GM21367 (cell line): ENCODE data around the gene INSC.

Experiments
- ATAC-seq: cut with Tn5 transposase; IDR thresholded peaks from one replicate; pipeline ENCODE4 v1.9.1; 2021; ENCODE audit not compliant: unreplicated experiment

The INSC gene

GRCh38 chr11:15276621-15277020, 161.9 kb downstream of the INSC start:
- ATAC-seq: no peak

- no peak for ATAC-seq
Observed at GRCh38 chr11:15278128-15278527, 163.4 kb downstream of the INSC start.

DNA sequence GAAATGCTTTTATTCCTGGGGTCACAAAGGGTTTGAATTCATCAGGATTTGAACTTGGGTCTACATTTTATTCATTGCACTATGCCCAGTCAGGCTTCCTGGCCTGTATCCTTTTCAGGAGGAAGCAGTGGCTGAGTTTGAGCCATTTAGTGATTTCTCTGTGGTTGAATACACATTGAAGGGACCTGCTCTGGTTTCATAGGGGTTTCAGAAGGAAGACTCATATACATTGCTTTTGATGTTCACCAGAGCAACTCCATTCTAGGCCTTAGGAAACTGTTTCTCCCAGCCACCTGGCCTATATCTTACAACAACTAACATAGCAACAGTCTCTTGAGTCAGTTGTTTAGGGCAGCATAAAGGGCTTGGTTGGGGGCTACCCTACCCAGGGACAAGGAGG, 165.7 kb downstream of the INSC start:
- ATAC-seq: no peak

DNA sequence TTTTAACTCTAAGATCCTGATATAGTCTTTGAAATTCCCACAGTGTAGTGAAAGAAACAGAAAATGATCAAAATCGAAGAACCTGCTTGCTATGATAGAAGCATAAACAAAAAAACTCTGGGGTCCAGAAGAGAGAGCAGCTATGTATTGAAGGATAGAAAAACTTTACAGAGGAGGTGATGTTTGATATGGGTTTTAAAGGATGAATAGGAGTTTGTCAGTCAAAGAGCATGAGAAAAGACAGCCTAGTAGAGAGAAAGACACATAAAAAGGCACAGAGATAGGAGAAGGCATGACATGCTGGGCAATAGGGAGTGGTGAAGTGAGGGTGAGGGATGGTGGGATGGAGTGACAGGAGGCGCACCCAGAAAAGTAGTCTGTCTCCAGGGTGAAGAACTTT, 168.0 kb downstream of the INSC start:
- ATAC-seq: no peak

DNA sequence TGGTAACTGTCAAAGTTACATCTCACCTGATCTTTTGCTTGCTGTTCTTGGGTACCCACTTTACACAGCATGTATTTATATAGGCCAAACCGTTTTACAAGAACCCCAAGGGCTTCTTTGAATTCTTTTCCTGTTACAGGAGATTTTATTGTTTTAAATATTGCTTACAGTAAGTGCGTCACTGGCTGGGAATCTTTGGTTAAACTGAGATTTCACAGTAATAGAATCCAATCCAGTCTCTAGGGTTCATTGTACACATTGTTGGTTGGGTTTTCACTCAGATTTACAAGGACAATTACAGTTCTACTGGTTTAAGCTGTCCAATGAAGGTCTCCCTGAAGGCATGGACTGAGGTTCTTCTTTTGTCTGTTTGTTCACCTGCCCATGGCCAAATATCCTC, 171.7 kb downstream of the INSC start:
- no peak for ATAC-seq

GRCh38 chr11:15288863-15289262, 174.1 kb downstream of the INSC start:
- no peak for ATAC-seq

DNA sequence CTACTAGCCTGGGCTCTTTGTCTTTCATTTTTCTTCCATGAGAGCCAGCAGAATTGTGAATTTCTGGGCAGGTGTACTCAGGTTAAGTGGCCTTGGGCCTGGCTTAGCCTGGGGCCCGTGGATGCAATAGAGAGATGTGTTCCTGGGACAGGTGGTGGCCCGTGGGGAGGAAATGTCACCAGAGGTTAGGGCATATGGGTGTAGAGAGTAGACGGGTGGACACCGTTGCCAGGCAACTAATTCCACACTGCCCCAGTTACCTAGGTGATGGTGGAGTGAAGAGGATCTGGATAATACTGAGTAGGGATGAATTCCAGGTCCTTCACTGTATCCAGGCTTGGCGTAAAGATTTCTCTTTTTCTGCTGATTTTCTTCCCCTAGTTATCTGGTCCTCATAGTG, 175.0 kb downstream of the INSC start:
- no peak for ATAC-seq

DNA sequence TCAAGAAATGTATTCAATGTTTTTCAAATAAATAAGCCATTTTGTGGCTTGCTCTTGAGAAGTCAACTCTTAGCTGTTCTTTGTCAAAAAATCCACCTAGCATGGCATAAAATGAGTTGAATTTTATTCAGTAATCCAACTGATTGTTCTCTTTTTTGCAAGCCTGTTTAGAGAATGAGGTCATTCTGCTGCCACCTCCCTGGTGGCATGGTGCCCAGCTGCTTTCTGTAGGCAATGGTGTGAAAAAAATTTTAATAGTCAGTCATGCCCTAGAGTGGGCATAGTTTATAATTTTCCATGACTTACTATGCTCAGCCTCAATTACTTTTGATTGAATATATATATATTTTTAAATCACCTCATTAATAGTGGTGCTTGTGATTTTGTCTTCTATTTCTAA, 177.2 kb downstream of the INSC start:
- ATAC-seq: no peak

GRCh38 chr11:15293975-15294620, 179.4 kb downstream of the INSC start:
- no peak for ATAC-seq

GRCh38 chr11:15295695-15296094, 181.0 kb downstream of the INSC start:
- ATAC-seq: no peak
